NCI-H2107 treated with DMSO at 0.1 percent for 48 hours (cell line): Measurements from ENCODE around the gene SSR1.

Experiments
- DNase-seq: peaks from one replicate; lab custom pipeline; 2025; ENCODE audit not compliant: unreplicated experiment; lab: John Stamatoyannopoulos, UW

SSR1 gene

DNA sequence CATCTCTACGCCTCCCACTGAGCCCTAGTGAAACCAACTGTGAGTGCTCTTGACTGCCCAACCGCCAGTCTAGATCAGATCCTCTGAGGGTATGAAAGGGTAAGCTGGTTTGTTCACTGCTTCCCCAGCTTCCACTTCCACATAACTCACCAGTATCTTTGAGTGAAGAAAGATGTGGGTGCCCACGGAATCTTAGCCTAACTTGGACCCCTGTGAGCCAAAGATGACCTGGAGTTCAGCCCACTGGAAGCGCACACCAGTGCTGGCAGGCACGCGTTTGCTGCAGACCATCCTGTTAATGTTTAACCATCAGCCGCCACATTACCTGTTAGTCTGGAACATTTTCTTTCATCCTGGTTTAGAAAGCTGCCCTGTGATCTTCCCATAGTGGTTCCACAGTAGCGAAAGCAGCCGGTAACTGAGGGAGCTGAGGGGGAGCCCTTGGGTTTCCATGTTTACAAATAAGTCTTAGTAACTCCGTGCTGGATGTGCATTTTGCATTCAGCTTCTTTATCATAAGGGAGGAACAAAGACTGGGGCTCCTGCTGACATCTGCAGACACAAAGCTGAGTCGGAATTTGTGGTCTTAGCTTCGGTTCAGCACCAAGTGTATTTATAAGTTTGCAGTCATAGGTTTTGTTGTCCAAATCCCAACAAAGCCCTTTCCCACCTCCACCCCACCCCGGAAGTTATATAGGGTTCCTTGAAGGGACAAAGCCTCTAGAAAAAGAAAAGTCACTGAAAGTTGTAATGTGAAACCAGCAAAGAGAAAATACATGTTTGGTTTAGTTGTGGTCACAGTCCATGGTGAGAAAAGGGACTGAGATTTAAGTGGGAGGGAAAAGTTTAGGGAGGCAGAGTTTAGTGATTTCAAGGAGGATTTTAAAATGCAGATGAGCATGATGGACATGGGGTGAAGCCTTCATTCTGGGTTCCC is 71.0 kb downstream of the SSR1 start:
- no peak for DNase-seq

DNA sequence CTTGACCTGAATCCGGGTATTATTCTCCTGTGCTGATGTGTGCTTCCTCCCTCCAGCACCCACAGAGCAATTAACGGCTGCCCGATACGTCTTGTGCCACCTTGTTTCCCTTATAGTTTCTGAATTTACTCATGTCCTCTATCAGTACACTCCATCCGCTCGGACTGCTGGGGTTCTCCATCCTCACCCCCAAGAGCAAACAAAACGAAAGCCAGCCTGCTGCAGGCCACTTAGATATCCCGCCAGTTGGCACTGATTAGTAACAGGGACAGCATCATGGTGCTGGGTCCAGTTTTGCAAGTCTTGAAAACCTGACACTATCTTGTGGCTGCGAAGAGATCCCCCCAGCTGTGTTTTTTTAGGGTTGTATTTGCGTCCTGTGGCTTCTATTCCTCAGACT is 71.8 kb downstream of the SSR1 start:
- DNase-seq, result no peak

- DNase-seq, result no peak
These were observed 72.6 kb downstream of the SSR1 start for GRCh38 chr6:7240351-7240750.

DNA sequence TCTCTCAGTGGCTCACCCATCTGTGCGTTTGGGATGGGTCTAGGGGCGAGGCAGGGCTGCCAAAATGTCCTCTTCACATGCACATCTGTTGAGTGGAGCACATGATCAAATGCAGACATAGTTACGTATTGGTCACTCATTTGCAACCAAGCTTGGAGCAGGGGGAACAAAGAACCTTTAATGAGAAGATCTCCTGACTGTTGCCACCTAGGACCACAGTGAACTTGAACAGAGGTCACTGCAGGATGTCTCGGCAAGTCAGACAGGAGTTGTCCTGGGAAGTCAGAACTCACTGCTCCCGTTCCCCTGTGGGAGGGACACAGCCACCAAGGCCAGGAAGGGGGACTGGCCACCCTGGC is 73.4 kb downstream of the SSR1 start:
- DNase-seq, result no peak

DNA sequence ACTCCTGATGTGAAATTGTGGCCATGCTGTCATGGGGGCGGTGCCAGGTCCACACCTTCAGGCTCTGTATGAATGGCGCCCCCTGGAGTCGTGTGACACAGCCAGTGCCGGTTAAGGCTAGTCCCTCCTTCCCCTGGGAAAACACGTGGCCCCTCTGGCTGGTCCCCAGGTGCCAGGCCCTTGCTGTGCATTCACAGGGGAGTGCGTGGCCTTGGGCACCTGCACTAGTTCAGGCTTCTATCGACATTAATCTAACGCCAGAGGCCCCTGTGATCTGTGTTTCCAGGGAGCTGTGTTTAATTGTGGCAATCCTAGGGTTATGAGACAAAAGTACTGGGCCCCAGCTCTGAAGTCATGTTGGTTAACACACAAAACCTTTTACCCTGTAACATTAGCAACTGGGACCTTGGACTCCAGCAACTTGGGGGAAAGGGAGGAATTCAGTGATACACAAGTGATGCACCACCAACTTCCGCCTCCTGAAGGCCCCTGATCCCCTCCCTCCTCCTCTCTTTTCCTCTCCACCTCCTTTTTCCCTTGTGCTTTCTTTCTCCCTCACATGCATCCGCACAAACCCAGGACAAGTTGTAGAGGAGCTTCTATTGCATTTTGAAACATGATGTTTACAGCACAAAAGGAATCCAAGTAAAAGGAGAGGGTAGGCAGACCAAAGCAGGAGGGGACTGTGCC is 74.0 kb downstream of the SSR1 start:
- DNase-seq, result peak; percentile 84

- no peak for DNase-seq
These were observed 74.5 kb downstream of the SSR1 start for GRCh38 chr6:7238526-7238899.

GRCh38 chr6:7237653-7238188 is 75.3 kb downstream of the SSR1 start:
- no peak for DNase-seq

- DNase-seq, result no peak
These were observed 76.4 kb downstream of the SSR1 start for GRCh38 chr6:7236306-7237209.

GRCh38 chr6:7235712-7236305 is 77.2 kb downstream of the SSR1 start:
- peak; percentile 50 for DNase-seq

GRCh38 chr6:7234547-7234946 is 78.5 kb downstream of the SSR1 start:
- no peak for DNase-seq

- no peak for DNase-seq
These were observed 80.6 kb downstream of the SSR1 start for GRCh38 chr6:7232351-7232750.

DNA sequence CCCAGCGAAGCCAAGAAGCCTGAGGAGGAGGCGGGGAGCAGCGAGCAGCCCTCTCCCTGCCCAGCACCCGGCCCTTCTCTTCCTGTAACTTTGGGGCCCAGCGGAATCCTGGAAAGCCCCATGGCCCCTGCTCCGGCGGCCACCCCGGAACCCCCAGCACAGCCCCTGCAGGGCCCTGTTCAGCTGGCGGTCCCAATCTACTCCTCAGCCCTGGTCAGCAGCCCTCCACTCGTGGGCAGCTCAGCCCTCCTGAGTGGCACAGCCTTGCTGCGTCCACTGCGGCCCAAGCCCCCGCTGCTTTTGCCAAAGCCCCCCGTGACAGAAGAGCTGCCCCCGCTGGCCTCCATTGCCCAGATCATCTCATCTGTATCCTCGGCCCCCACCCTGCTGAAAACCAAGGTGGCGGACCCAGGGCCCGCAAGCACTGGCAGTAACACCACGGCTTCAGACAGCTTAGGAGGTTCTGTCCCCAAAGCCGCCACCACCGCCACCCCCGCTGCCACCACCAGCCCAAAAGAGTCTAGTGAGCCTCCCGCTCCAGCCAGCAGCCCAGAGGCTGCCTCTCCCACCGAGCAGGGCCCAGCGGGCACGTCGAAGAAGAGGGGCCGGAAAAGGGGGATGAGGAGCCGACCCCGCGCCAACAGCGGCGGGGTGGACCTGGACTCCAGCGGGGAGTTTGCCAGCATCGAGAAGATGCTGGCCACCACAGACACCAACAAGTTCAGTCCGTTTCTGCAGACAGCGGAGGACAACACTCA is 81.9 kb downstream of the SSR1 start:
- no peak for DNase-seq

GRCh38 chr6:7230327-7230691 is 82.7 kb downstream of the SSR1 start:
- no peak for DNase-seq

DNA sequence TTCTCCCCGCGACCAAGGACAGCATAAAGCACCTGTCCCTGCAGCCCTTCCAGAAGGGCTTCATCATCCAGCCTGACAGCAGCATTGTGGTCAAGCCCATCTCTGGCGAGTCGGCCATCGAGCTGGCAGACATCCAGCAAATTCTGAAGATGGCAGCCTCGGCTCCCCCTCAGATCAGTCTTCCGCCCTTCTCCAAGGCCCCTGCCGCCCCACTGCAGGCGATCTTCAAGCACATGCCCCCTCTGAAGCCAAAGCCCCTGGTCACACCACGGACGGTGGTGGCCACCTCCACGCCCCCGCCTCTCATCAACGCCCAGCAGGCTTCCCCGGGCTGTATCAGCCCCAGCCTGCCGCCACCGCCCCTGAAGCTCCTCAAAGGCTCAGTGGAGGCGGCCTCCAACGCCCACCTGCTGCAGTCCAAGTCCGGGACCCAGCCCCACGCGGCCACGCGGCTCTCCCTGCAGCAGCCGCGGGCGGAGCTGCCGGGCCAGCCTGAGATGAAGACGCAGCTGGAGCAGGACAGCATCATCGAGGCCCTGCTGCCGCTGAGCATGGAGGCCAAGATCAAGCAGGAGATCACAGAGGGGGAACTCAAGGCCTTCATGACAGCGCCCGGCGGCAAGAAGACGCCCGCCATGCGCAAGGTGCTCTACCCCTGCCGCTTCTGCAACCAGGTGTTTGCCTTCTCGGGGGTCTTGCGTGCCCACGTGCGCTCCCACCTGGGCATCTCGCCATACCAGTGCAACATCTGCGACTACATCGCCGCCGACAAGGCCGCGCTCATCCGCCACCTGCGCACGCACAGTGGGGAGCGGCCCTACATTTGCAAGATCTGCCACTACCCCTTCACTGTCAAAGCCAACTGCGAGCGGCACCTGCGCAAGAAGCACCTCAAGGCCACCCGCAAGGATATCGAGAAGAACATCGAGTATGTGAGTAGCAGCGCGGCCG is 83.3 kb downstream of the SSR1 start:
- DNase-seq, result no peak

GRCh38 chr6:7228662-7229375 is 84.2 kb downstream of the SSR1 start:
- DNase-seq, result no peak

DNA sequence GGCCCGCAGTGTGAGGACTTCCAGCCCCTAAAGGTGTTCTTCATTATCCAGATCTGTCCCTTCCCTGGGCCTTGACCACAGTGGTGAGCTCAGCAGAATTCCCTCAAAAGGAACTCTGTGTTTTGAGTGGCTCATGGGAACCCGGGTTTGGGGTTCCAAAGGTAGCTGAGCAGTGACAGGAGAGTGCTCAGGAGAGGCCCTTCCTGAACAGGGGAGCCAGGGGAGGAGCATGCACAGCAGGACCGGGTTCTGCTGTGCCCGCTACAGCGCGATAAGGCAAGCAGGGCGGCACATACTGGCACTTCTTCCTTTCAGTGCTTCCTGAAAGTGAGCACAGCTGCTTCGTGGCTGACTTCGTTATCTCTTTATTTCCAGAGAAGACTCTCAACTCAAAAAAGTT is 88.3 kb downstream of the SSR1 start:
- no peak for DNase-seq

- no peak for DNase-seq
These were observed 90.8 kb downstream of the SSR1 start for GRCh38 chr6:7222197-7222596.

DNA sequence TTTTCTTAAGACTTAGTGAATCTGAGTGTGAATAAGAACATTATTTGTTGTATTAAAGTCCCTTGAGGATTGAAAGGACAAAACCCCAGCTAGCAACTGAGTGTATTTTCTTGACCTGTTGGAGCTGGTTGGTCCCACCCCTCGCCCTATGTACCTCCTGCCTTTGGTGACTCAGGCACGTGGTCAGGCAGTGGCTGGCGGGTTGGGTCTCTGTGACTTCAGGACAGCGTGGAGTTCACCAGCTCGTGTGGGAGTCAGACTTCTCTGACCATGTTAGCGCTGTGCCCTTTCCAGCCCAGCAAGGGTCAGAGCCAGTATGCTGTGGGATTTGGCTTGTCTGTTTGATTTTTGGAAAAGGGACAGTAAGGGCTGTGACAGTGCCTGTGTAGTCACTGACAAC is 93.7 kb downstream of the SSR1 start:
- no peak for DNase-seq
